Fibroblast of lung (primary cell): Measurements from ENCODE around the gene AMFR.

Experiments
- CTCF ChIP-seq, 2 donors: IDR thresholded peaks in 1 of 2; conservative IDR thresholded peaks in 1 of 2; 1 replicate in 1 of 2; 2 replicates in 1 of 2; pipeline ENCODE4 v1.5.1; 2011 to 2012; ENCODE audit warnings: low read length in 2 of 2, control low read depth in 1 of 2, inconsistent platforms in 1 of 2, low read depth in 1 of 2, mild to moderate bottlenecking in 1 of 2
- EZH2 ChIP-seq: IDR thresholded peaks from 2 replicates; pipeline ENCODE4 v1.5.1; 2012; ENCODE audit warnings: low read length, control low read depth, mild to moderate bottlenecking; ENCODE audit errors: missing control alignments

DNA sequence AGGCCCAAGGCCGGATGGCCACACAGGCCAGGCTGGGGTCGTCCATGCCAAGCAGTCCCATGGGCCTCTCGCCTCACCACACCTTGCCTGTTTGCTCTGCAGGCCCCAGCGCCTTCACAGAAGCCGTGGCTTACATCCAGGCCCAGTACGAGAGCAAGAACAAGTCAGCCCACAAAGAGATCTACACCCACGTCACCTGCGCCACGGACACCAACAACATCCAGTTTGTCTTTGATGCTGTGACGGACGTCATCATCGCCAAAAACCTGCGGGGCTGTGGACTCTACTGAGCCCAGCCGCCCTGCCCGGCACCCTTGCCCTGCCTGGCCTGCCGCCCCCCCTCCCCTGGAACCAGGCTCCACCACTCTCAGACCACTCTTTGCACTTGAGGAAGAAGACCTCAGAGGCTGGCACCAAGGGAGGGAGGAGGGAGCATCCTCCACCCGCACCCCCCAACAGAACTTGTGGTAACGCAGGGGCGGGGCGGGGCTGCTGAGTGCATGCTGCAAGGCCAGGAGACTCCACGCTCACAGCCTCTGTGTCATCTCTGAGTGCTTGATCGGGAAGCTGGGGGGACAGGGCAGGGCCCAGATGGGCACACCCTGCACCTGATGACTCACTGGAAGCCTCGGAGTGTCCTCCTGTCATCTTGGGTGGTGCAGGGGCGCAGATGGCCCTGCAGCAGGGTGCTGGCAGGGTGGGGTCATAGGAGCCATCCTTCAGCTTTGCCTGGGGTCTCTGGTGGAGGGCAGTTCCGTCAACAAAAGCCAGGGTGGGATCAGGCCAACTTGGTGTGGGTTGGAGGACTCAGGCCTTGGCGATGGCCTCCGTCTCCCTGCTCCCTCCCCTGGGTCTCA is 81.5 kb downstream of the AMFR start:
- TF ChIP-seq CTCF (conservative IDR thresholded peaks at IDR 0.05 in 1 of 2, IDR thresholded peaks at IDR 0.05 in 1 of 2; ENCODE audit: low read depth in 1 of 2, low read length in 2 of 2) (no peak), EZH2 (no peak)
